ENCODE results near the gene C19orf25.

C19orf25 gene

GRCh38 chr19:1432507-1432887 is 46.5 kb downstream of the C19orf25 start:
- no peak for DNase-seq (ENCODE audit: low spot score)

GRCh38 chr19:1431759-1432506 is 47.1 kb downstream of the C19orf25 start:
- DNase-seq (ENCODE audit: low spot score) = no peak

- no peak for DNase-seq (ENCODE audit: low spot score)
Measured at GRCh38 chr19:1430246-1430645, 48.8 kb downstream of the C19orf25 start.

DNA sequence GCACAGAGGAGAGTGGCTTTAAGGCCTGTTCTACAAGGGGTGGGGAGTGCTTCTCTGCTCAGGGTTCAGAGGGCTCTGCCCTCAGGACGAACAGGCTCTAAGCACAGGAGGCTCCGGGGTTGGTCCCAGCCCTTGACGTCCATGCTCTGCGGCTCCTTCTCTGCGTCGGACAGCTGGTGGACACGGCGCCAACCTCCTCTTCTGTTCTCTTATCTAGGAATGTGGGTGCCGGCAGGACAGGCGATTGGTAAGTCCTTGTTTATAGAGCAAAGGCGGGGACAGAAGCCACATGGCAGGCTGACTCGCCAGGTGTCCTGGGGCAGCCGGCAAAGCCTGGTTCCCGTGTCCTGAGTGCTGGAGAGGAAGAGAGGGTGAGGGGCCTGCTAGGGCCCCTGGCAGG is 49.3 kb downstream of the C19orf25 start:
- no peak for DNase-seq (ENCODE audit: low spot score)

DNA sequence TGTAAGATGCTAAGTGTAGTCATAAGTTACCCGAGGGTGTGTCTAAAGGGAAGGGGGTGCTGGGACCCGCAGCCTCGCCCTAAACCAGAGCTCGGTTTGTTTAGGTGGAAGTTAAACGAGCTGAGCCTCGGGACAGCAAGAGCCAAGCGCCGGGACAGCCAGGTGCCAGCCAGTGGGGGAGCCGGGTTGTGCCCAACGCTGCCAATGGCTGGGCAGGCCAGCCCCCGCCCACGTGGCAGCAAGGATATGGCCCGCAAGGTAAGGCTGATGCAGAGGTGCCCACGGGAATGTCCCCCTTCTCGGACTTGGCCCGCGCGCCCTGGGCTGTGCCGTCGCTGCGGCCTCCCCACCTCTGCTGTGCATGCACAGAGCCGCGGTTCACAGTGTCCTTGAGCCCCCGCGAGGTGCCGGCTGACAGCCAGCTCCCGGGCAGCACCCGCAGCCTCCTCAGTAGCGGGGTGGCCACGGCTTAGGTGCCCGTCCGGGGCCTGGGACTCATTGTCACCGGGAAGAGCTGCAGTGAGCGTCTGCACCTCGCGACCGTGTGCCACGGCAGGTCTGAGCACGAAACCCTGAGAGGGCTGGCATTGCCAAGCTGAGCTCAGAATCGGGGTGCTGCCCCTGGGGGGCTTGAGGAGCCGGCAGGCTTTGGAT is 50.1 kb downstream of the C19orf25 start:
- DNase-seq (ENCODE audit: low spot score) = no peak

GRCh38 chr19:1427221-1427920 is 51.6 kb downstream of the C19orf25 start:
- DNase-seq (ENCODE audit: low spot score) = no peak

- DNase-seq (ENCODE audit: low spot score) = no peak
Measured at GRCh38 chr19:1426736-1427135, 52.3 kb downstream of the C19orf25 start.

DNA sequence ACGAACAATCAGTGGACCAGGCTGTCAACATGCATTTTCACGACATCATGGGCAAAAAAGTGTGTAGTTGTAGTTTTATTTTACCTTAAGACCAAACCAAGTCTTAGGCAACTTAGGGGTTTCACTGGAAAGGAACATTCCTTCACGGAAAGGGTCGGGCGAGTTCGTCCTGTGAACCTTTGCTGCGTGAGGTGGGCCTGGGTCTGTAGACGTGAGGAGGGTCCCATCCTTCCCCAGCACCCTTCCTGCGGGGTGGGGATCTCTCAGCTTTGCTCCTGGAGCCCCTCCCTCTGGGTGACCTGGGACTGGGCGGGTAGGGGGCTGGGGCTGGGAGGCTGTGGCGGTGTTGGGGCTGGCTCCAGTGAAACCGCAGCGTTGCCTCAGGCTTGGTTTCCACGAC is 53.1 kb downstream of the C19orf25 start:
- DNase-seq (ENCODE audit: low spot score) = no peak

DNA sequence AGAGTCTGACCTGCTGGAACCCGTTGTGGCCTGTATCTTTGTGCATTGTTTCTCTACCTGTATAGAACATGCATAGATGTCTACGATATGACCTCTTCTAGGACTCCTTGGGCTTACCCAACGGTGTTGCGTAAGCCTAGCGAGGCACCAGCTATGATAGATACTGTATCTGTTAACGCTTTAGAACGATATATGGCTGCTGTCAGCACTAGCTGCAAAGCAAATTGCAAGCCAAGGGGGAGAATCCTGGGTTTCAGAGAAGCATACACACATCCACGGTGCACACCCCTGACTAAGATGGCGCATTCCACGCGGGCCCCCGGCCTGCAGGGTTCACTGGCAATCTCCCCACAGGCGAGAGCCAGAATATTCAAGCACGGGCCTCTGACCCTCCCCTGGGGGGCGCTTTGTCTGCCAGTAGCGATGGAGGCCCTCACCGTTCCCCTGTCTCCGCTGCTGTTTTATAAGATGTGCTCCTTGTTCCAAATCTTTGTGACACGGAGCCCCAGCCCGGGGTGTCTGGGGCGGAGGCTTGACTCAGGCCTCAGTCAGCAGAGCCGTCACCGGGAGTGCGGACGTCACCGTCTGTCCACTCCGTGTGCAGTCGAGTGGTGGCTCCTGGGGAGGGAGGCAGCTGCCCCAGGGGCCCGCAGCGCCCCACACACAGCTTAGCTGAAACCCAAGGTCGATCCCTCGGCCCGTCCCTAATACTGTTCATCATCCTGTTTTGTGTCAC is 53.7 kb downstream of the C19orf25 start:
- DNase-seq (ENCODE audit: low spot score) = no peak

DNA sequence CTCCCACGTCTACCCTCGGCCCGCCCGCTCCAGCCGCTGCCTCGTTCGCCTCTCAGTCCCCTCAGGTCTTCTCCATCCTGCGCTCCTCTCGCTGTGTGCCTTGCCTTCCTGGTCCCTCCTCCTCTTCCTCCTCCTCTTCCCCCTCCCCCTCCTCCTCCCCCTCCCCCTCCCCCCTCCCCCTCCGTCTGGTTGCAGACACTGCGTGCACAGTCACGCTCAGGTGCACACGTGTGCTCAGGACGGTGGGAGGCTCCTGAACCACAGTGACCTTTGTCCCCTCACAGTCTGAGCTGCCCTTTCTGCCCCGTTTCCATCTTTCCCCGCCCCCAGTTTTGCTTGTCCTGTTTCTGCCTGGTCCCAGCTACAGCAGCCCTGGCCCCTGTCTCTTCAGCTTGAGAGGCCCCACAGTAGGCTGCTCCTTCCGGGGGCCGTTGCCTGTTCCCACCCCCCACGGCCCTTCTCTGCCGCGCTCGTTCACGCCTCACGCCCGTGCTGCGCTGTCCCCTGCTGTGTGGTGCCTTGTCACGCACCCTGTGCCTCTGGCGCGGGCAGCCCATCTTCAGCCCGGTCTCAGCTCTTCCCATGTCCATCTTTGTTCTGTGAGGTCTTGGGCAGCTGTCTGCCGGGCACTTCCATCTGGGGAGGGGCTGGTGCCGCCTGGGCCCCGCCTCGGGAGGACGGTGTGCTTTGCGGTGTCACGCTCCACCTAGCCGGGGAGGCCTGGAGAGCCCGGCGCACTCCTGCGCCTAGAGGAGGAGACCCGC is 54.6 kb downstream of the C19orf25 start:
- DNase-seq (ENCODE audit: low spot score) = no peak

GRCh38 chr19:1423436-1424191 is 55.4 kb downstream of the C19orf25 start:
- DNase-seq (ENCODE audit: low spot score) = no peak
